Tibial artery (tissue), 4 donors: Measurements from ENCODE around the gene PROSER2.
A peak's percentile ranks its signal among the peaks of the same experiment; 100 is the strongest.

Source experiments
- DNase-seq, 2 donors: peaks; one replicate each; pipeline ENCODE4 v3.0.0-alpha.2; 2019
- H3K27ac ChIP-seq, 2 donors: fragments of 200-600 bp; sonication (generic) in 1 of 2; 1 replicate in 1 of 2; 2 replicates in 1 of 2; pipeline ENCODE4 v1.5.1; 2018 to 2019; ENCODE audit warnings: mild to moderate bottlenecking in 1 of 2
- H3K27me3 ChIP-seq, 2 donors: fragments of 200-600 bp; sonication (generic) in 1 of 2; one replicate each; pipeline versions ENCODE4 v1.5.1 to v1.6.0; 2016 to 2019
- H3K36me3 ChIP-seq, 3 donors: fragments of 200-600 bp; sonication (generic) in 2 of 3; one replicate each; pipeline ENCODE4 v1.5.1; 2016 to 2019; ENCODE audit warnings: mild to moderate bottlenecking in 2 of 3
- H3K4me1 ChIP-seq, 4 donors: fragments of 200-600 bp; sonication (generic) in 2 of 4; 1 replicate in 3 of 4; 2 replicates in 1 of 4; pipeline ENCODE4 v1.5.1; 2016 to 2019
- H3K4me3 ChIP-seq, 2 donors: fragments of 200-600 bp; sonication (generic) in 1 of 2; 1 replicate in 1 of 2; 2 replicates in 1 of 2; pipeline ENCODE4 v1.5.1; 2018 to 2019; ENCODE audit warnings: mild to moderate bottlenecking in 2 of 2
- H3K9me3 ChIP-seq, 3 donors: fragments of 200-600 bp; sonication (generic) in 1 of 3; one replicate each; pipeline ENCODE4 v1.5.1; 2016 to 2019
- CTCF ChIP-seq, 2 experiments: fragments of 200-600 bp in 1 of 2; fragments of 450-650 bp in 1 of 2; IDR thresholded peaks; one replicate each; pipeline ENCODE4 v1.5.1; 2017 to 2019; ENCODE audit warnings: antibody characterized with exemption in 2 of 2, mild to moderate bottlenecking in 1 of 2, moderate library complexity in 1 of 2
- intact Hi-C: fragments of 100-400 bp; cut with DNase I; formaldehyde crosslinking; loops from one replicate; pipeline ENCODE4 v1.15.0; 2023; ENCODE audit warnings: low total_unique reads

The PROSER2 gene

DNA sequence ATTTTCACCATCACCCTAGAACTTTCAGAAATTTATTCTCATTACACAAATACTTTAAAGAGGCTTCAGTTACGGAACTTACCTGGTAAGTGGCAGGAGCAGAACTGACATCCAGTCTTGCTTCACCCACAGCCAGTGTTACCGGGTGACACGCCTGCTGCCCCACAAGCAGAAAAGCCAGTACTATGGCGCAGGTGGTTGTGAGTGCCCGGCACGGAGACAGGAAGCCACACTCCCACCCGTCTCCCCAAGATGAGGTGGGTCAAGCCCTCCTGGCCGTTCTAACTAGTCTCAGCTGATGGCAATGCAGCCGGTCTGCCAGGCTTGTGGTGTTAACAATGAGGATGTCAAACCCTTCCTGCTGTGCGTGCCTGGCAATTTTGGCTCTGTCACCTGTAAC, 86.9 kb downstream of the PROSER2 start:
- Histone ChIP-seq H3K4me1 (no peaks in the 10 kb centered on the region), H3K36me3 (no peaks in the 10 kb centered on the region), H3K27me3 (no peaks in the 10 kb centered on the region), H3K27ac (no peak overlapping the region), H3K9me3 (no peaks in the 10 kb centered on the region), H3K4me3 (no peak overlapping the region)
- intact Hi-C loops = no loop called here
- TF ChIP-seq CTCF (IDR thresholded peaks at IDR 0.05) = no peak
- DNase-seq = peak in 1 of 2 donors; percentile 46

DNA sequence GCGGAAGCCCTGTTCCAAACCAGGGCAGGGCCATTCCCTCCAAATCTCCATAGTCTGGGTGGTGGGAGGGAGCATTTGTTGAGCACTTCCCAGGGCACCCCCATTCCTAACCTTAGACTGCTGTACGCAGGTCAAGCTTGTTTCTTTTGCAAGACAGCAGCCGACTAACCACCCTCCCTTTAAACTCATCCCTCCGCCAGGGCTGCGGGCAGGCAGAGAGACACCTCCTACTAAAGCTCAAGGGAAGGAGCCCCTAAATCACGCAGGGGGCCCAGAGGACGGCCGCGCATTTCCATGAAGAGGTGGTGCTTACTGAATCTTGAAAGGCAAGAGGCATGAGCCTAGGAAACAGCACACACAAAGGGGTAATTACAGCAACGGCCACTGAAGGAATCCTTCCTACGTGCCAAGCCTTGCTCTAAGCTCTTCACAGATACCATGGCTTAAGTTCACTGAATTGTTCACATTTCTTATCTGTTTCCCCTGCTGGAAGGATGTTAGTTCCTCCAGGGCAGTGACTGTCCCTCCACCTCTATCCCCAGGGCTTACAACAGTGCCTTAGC, 90.0 kb downstream of the PROSER2 start:
- Histone ChIP-seq H3K27ac (no peak overlapping the region), H3K4me1 (no peaks in the 10 kb centered on the region), H3K9me3 (no peaks in the 10 kb centered on the region), H3K36me3 (no peaks in the 10 kb centered on the region), H3K4me3 (no peak overlapping the region), H3K27me3 (no peaks in the 10 kb centered on the region)
- intact Hi-C loops = no loop called here
- DNase-seq = peak in 1 of 2 donors; percentile 45
- no peak for TF ChIP-seq CTCF (IDR thresholded peaks at IDR 0.05)

DNA sequence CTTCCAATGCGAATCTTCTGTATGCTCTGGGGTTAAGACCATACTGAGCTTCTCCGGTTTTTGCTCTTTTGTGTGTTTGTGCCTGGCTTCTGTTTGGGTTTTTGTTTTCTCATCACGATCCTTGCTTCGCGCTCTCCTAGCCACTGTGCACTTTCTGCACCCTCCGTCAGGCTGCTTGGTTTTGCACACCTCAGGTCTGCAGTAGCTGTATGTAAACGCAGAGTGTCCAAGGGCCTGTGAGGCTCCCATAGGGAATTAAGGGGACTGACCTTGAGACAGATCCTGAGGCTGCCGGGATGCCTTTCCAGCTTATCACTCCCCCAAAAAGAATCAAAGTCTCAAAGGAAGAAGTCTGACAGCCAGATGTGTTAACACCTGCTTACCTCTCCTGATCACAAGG, 95.2 kb downstream of the PROSER2 start:
- H3K27ac ChIP-seq = no peak overlapping the region
- peaks cover 27 to 42% (median 31%) of the 10 kb centered on the region in 3 donors for H3K36me3 ChIP-seq
- no peak for DNase-seq

DNA sequence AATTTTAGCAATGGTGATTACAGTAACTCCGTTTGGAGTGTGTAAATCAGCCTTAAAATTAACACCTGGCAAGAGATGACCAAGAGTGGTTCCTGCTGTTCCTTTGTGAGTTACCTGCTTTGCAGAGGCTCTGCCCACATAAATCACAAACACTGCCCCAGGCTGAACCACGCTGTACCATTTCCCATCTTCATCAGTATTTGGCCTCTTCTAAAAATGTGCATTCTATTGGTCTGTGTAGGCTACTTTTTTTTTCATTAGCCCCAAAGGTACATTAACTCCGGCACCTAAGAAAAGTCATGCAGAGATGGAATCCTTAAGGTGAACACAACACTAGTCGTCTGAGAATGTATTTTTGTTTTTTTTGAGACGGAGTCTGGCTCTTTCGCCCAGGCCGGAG, 96.1 kb downstream of the PROSER2 start:
- intact Hi-C loops = no loop called here
- DNase-seq = no peak
- no peaks in the 10 kb centered on the region for H3K9me3 ChIP-seq
- no peak overlapping the region for H3K4me3 ChIP-seq
- no peak for TF ChIP-seq CTCF (IDR thresholded peaks at IDR 0.05)
- H3K4me1 ChIP-seq = no peaks in the 10 kb centered on the region
- peaks cover 27 to 48% (median 34%) of the 10 kb centered on the region in 3 donors for H3K36me3 ChIP-seq
- no peaks in the 10 kb centered on the region for H3K27me3 ChIP-seq
- no peak overlapping the region for H3K27ac ChIP-seq

More for the DNA sequence above, 95.2 kb downstream of the PROSER2 start:
- intact Hi-C loops = no loop called here
- Histone ChIP-seq H3K4me3 (no peak overlapping the region), H3K4me1 (no peaks in the 10 kb centered on the region), H3K9me3 (no peaks in the 10 kb centered on the region), H3K27me3 (no peaks in the 10 kb centered on the region)
- no peak for TF ChIP-seq CTCF (IDR thresholded peaks at IDR 0.05)
